ENCODE data around the gene HK3.

The HK3 gene

GRCh38 chr5:176901260-176902101, 2.3 kb upstream of the HK3 start:
- peak; percentile 87 for DNase-seq

- no peak for DNase-seq
Observed at GRCh38 chr5:176900780-176901204, 1.6 kb upstream of the HK3 start.

- DNase-seq = peak; percentile 32
Observed at GRCh38 chr5:176899946-176900779, 1.0 kb upstream of the HK3 start.

GRCh38 chr5:176897263-176897662, 1.9 kb downstream of the HK3 start:
- peak; percentile 27 for DNase-seq

- no peak for DNase-seq
Observed at GRCh38 chr5:176895831-176896230, 3.3 kb downstream of the HK3 start.

- DNase-seq = no peak
Observed at GRCh38 chr5:176894298-176894697, 4.8 kb downstream of the HK3 start.

GRCh38 chr5:176892663-176893062, 6.5 kb downstream of the HK3 start:
- no peak for DNase-seq

- DNase-seq = no peak
Observed at GRCh38 chr5:176891331-176891958, 7.7 kb downstream of the HK3 start.

- DNase-seq = no peak
Observed at GRCh38 chr5:176890455-176891330, 8.5 kb downstream of the HK3 start.

- no peak for DNase-seq
Observed at GRCh38 chr5:176889321-176890280, 9.5 kb downstream of the HK3 start.

- no peak for DNase-seq
Observed at GRCh38 chr5:176888865-176889165, 10.3 kb downstream of the HK3 start.

- no peak for DNase-seq
Observed at GRCh38 chr5:176888016-176888864, 10.9 kb downstream of the HK3 start.

GRCh38 chr5:176887252-176887849, 11.8 kb downstream of the HK3 start:
- no peak for DNase-seq

- DNase-seq = no peak
Observed at GRCh38 chr5:176886336-176887251, 12.6 kb downstream of the HK3 start.

- no peak for DNase-seq
Observed at GRCh38 chr5:176884571-176884890, 14.6 kb downstream of the HK3 start.

GRCh38 chr5:176883700-176884570, 15.2 kb downstream of the HK3 start:
- no peak for DNase-seq

- DNase-seq = no peak
Observed at GRCh38 chr5:176882567-176882903, 16.6 kb downstream of the HK3 start.
